Activated naive CD4-positive, alpha-beta T cell treated with anti-CD3 and anti-CD28 coated beads, Interleukin-2, amount 50 U/mL, for 24 hours (primary cell): ENCODE data around the gene SNAI1.

ENCODE experiments used
- H3K27ac Mint-ChIP-seq: one replicate; pipeline ENCODE4 v1.8.0; 2021; ENCODE audit warnings: mild to moderate bottlenecking, mixed read lengths
- H3K27me3 Mint-ChIP-seq: one replicate; pipeline ENCODE4 v1.8.0; 2021; ENCODE audit warnings: mixed read lengths
- H3K36me3 Mint-ChIP-seq: one replicate; pipeline ENCODE4 v1.8.0; 2021; ENCODE audit warnings: mixed read lengths
- H3K4me1 Mint-ChIP-seq: one replicate; pipeline ENCODE4 v1.8.0; 2021; ENCODE audit warnings: mixed read lengths
- H3K4me3 Mint-ChIP-seq: one replicate; pipeline ENCODE4 v1.8.0; 2021; ENCODE audit warnings: mild to moderate bottlenecking, mixed read lengths
- H3K9me3 Mint-ChIP-seq: one replicate; pipeline ENCODE4 v1.8.0; 2021; ENCODE audit warnings: mixed read lengths

Gene SNAI1

DNA sequence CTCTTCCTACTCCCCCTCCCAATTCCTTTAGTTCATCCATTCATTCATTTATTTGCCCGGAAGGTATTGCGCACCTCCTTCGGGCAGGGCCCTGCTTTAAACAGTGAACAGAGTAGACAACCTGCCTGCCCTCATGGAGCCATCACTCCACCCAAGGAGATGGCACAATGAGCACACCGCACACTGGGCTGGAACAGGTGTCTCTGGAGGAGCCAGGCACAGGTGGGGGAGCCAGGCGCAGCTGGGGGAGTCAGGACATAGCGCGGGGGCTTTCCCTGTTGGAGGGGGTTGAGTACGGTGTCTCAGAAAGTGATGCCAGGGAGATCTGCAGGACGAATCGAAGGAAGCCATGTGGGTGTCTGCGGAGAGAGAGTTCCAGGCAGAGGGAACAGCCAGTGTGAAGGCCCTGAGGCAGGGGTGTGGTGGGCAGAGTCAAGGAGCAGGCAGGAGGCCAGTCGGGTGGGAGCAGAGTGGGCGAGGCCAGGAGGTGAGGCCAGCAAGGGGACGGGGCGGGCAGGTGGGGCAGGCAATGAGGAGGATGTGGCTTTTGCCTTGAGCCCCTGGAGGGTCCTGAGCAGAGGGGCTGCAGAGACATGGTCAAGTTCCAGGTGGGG lies 46.4 kb downstream of the SNAI1 start:
- no peak overlapping the region for H3K27ac Mint-ChIP-seq
- H3K9me3 Mint-ChIP-seq = no peaks in the 10 kb centered on the region
- no peak overlapping the region for H3K4me3 Mint-ChIP-seq
- no peaks in the 10 kb centered on the region for H3K4me1 Mint-ChIP-seq
- no peaks in the 10 kb centered on the region for H3K36me3 Mint-ChIP-seq
- no peaks in the 10 kb centered on the region for H3K27me3 Mint-ChIP-seq

DNA sequence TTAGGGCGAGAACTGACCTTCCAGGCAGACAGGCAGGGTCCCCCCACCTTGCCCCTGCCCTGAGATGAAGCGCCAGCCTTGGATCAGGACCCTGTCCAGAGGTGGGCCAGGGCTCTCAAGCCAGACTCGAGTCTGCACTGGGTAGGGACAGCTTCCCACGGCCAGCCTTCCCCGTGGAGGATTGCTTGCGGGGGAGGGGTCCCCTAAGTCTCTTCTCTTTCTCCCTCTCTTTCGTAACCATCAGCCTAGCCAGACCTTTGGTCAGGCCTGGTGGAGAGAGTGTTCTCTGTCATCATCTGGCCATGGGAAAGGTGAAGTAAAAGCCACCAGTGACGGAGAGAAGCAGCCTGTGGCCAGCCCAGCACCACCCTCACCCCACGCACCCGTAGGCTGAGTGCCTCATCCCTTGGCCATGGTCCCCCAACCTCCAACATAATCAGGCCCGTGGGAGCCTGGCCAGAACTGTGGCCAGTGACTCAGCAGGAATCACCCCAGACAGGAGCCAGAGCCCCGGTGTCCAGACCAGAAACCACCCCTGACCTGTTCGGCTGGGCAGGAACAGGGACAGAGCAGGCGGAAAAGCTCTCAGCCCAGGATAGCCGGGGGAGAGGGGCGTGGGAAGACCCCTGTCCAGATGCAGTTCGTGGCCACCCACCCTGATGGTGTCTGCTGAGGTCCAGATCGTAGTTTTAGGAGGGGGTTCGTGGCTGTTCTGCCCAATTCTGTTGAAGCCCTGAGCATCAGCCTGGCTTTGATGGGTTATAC lies 47.1 kb downstream of the SNAI1 start:
- no peaks in the 10 kb centered on the region for H3K27me3 Mint-ChIP-seq
- H3K27ac Mint-ChIP-seq = no peak overlapping the region

DNA sequence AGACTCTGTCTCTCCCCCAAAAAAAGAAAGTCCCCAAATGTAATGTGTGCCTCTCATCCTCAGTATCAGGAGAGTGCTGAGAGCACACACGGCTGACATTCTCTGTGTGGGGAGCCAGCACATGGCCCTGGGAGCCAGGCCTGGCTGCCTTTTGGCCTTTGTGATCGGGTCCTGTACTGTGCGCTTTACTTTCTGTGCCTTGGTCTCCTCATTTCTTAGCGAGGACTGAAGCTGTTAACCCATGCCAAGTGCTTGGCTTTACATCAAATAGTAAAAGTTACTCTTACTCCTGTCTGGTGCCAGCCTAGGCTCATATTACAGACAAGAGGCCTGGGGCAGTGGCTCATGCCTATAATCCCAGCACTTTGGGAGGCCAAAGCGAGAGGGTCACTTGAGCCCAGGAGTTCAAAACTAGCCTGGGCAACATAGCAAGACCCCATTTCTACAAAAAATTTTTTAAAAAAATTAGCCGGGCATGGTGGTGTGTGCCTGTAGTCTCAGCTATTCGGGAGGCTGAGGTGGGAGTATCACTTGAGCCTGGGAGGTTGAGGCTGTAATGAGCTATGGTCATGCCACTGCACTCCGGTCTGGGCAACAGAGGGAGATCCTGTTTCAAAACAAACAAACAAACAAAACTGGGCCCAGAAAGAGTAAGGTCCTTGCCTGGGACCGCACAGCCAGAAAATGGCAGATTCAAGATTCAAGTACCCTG lies 50.3 kb downstream of the SNAI1 start:
- no peak overlapping the region for H3K4me3 Mint-ChIP-seq
- no peaks in the 10 kb centered on the region for H3K36me3 Mint-ChIP-seq
- H3K27ac Mint-ChIP-seq = no peak overlapping the region
- no peaks in the 10 kb centered on the region for H3K9me3 Mint-ChIP-seq
- H3K4me1 Mint-ChIP-seq = no peaks in the 10 kb centered on the region
- no peaks in the 10 kb centered on the region for H3K27me3 Mint-ChIP-seq

More for the DNA sequence above, 47.1 kb downstream of the SNAI1 start:
- H3K4me1 Mint-ChIP-seq = no peaks in the 10 kb centered on the region
- H3K36me3 Mint-ChIP-seq = no peaks in the 10 kb centered on the region
- no peak overlapping the region for H3K4me3 Mint-ChIP-seq
- no peaks in the 10 kb centered on the region for H3K9me3 Mint-ChIP-seq

DNA sequence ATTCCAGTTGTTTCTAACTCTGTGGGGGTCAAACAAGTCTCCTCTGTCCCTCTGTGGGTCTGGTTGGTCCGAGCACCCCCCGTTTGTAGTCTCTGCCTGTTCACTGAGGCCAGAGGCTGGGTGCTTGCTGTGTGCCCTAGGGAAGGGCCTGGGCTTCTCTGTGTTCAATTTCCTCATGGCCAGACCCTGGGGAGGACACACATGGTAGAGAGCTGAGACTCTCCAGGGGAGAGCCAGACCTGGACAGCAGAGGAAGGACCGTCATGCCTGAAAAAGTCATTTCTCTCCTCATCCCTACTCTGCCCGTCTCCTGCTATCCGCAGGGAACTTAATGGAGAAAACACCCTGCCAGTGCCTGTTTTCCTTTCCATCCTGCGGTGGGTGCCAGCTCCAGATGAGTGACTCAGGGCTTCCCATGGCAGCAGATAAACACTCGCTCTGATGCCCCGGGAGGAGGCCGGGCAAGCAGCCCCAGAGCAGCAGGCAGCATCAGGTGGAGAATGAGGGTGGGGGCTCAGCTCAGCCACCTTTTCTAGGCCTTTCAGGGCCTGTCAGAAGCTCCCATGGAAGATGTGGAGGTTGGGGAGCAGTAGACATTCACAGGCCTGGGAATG lies 51.9 kb downstream of the SNAI1 start:
- H3K27ac Mint-ChIP-seq = no peak overlapping the region
- no peaks in the 10 kb centered on the region for H3K27me3 Mint-ChIP-seq
- H3K36me3 Mint-ChIP-seq = no peaks in the 10 kb centered on the region
- no peaks in the 10 kb centered on the region for H3K4me1 Mint-ChIP-seq
- no peak overlapping the region for H3K4me3 Mint-ChIP-seq
- no peaks in the 10 kb centered on the region for H3K9me3 Mint-ChIP-seq

DNA sequence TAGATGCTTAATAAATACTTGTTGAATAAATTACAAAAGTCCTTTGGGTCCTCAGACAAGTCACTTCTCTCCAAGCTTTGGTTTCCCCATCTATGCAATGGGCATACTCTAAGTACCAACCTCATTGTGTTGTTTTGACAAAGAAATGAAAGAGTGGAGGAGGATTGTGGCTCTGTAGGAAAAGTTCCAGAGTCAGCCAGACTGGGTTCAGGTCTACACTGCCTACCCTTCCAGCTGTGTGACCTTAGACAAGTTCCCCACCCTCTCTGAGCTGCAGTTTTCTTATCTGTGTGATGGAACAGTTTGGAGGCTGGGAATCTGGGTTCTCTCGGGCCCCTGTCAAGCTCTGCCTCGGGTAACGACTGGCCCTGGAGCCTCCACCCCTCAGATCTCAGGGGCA lies 53.9 kb downstream of the SNAI1 start:
- no peaks in the 10 kb centered on the region for H3K9me3 Mint-ChIP-seq
- no peaks in the 10 kb centered on the region for H3K4me1 Mint-ChIP-seq
- no peaks in the 10 kb centered on the region for H3K27me3 Mint-ChIP-seq
- H3K4me3 Mint-ChIP-seq = no peak overlapping the region
- no peak overlapping the region for H3K27ac Mint-ChIP-seq
- no peaks in the 10 kb centered on the region for H3K36me3 Mint-ChIP-seq

- no peaks in the 10 kb centered on the region for H3K27me3 Mint-ChIP-seq
- H3K4me1 Mint-ChIP-seq = no peaks in the 10 kb centered on the region
- H3K4me3 Mint-ChIP-seq = no peak overlapping the region
- no peaks in the 10 kb centered on the region for H3K9me3 Mint-ChIP-seq
- no peak overlapping the region for H3K27ac Mint-ChIP-seq
- H3K36me3 Mint-ChIP-seq = no peaks in the 10 kb centered on the region
Measured at GRCh38 chr20:50037123-50037522, 54.3 kb downstream of the SNAI1 start.

- no peaks in the 10 kb centered on the region for H3K4me1 Mint-ChIP-seq
- H3K27me3 Mint-ChIP-seq = no peaks in the 10 kb centered on the region
- no peak overlapping the region for H3K4me3 Mint-ChIP-seq
- H3K36me3 Mint-ChIP-seq = no peaks in the 10 kb centered on the region
- H3K9me3 Mint-ChIP-seq = no peaks in the 10 kb centered on the region
- no peak overlapping the region for H3K27ac Mint-ChIP-seq
Measured at GRCh38 chr20:50037575-50037974, 54.8 kb downstream of the SNAI1 start.

DNA sequence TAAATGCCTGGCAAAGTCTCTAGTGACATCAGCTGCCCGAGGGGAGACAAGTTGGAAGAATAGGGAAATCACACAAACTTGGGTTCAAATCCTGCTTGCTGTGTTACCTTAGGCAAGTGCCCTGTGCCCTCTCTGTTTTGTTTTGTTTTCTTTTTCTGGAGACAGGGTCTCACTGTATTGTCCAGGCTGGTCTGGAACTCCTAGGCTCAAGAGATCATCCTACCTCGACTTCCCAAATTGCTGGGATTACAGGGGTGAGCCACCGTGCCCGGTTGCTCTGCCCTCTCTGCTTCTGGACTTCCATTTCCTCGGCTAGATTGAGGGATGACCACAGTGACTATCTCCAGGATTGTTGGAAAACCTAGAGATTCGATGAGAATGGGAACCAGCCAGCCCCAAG lies 55.4 kb downstream of the SNAI1 start:
- H3K4me1 Mint-ChIP-seq = no peaks in the 10 kb centered on the region
- H3K4me3 Mint-ChIP-seq = no peak overlapping the region

More for the DNA sequence above, 55.4 kb downstream of the SNAI1 start:
- Mint-ChIP-seq H3K27ac (no peak overlapping the region), H3K27me3 (no peaks in the 10 kb centered on the region), H3K9me3 (no peaks in the 10 kb centered on the region), H3K36me3 (no peaks in the 10 kb centered on the region)
